Vagina (tissue), 2 donors: ENCODE measurements around the gene RBM5.
A peak's percentile ranks its signal among the peaks of the same experiment; 100 is the strongest.

Experiments
- POLR2A ChIP-seq, 2 donors: fragments of 450-650 bp; IDR thresholded peaks; one replicate each; pipeline ENCODE4 v1.6.1; 2017; ENCODE audit warnings: antibody characterized with exemption in 2 of 2, mild to moderate bottlenecking in 2 of 2, moderate library complexity in 2 of 2
- TF ChIP-seq, protein P1 (sequence below), 3 experiments: fragments of 450-650 bp in 2 of 3; fragments of 200-600 bp in 1 of 3; sonication (generic) in 1 of 3; IDR thresholded peaks; one replicate each; pipeline ENCODE4 v1.5.1; 2017 to 2019; ENCODE audit warnings: antibody characterized with exemption in 3 of 3, mild to moderate bottlenecking in 2 of 3, moderate library complexity in 2 of 3

DNA sequence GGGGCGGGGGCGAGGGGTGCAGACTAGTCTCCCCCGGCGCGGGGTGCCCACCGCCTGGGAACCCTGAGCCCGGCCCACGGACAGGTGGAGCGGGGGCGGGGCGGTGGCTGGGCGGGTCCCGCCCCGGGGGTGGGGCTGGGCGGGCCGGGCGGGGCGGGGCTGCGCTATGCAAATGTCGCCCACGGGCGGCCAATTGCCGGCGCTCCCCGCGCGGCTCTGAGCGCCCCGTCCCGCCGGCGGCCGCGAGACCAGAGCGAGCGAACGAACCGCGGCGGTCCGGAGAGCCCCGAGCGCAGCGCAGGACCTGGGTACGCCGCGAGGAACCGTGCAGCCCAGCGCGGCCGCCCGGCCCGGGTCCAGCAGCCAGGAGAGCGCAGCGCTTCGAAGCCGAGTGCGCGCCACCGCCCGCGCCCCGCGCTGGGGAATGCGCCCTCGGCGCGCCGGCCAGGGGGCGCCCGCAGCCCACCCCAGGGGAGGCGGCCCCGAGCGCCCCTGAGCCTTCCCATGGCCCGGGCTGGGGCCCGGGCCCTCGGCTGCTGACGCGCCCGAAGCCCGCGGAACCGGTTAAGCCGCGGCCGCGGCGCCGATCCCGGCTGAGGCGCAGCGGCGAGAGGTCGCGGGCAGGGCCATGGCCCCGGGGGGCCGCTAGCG, 66.2 kb downstream of the RBM5 start, which contains the start of gene SEMA3F:
- TF ChIP-seq, protein P1, sequence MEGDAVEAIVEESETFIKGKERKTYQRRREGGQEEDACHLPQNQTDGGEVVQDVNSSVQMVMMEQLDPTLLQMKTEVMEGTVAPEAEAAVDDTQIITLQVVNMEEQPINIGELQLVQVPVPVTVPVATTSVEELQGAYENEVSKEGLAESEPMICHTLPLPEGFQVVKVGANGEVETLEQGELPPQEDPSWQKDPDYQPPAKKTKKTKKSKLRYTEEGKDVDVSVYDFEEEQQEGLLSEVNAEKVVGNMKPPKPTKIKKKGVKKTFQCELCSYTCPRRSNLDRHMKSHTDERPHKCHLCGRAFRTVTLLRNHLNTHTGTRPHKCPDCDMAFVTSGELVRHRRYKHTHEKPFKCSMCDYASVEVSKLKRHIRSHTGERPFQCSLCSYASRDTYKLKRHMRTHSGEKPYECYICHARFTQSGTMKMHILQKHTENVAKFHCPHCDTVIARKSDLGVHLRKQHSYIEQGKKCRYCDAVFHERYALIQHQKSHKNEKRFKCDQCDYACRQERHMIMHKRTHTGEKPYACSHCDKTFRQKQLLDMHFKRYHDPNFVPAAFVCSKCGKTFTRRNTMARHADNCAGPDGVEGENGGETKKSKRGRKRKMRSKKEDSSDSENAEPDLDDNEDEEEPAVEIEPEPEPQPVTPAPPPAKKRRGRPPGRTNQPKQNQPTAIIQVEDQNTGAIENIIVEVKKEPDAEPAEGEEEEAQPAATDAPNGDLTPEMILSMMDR (IDR thresholded peaks at IDR 0.05): no peak
- TF ChIP-seq POLR2A (IDR thresholded peaks at IDR 0.05): peak in 1 of 2 donors; percentile 57
